Fibroblast of mammary gland (primary cell): ENCODE measurements around the gene PSMA7.
A peak's percentile ranks its signal among the peaks of the same experiment; 100 is the strongest.

Source experiments
- DNase-seq: peaks from one replicate; pipeline ENCODE4 v3.0.0-alpha.2; 2010; ENCODE audit warnings: low read depth
- H3K4me3 ChIP-seq: 2 replicates; pipeline ENCODE4 v1.5.1; 2011; ENCODE audit warnings: low read depth, mild to moderate bottlenecking, low read length, moderate library complexity; ENCODE audit not compliant: control insufficient read depth
- TF ChIP-seq, protein P1 (sequence below): conservative IDR thresholded peaks from 2 replicates; pipeline ENCODE4 v1.5.1; 2011; ENCODE audit warnings: low read depth, low read length, inconsistent platforms; ENCODE audit not compliant: control insufficient read depth, insufficient read depth

The PSMA7 gene

GRCh38 chr20:62147528-62147927 is 4.3 kb upstream of the PSMA7 start:
- H3K4me3 ChIP-seq = no peak overlapping the region
- DNase-seq = no peak
- TF ChIP-seq, protein P1, sequence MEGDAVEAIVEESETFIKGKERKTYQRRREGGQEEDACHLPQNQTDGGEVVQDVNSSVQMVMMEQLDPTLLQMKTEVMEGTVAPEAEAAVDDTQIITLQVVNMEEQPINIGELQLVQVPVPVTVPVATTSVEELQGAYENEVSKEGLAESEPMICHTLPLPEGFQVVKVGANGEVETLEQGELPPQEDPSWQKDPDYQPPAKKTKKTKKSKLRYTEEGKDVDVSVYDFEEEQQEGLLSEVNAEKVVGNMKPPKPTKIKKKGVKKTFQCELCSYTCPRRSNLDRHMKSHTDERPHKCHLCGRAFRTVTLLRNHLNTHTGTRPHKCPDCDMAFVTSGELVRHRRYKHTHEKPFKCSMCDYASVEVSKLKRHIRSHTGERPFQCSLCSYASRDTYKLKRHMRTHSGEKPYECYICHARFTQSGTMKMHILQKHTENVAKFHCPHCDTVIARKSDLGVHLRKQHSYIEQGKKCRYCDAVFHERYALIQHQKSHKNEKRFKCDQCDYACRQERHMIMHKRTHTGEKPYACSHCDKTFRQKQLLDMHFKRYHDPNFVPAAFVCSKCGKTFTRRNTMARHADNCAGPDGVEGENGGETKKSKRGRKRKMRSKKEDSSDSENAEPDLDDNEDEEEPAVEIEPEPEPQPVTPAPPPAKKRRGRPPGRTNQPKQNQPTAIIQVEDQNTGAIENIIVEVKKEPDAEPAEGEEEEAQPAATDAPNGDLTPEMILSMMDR = no peak

GRCh38 chr20:62147125-62147524 is 3.9 kb upstream of the PSMA7 start:
- DNase-seq = no peak
- TF ChIP-seq, protein P1 = no peak
- H3K4me3 ChIP-seq = no peak overlapping the region

DNA sequence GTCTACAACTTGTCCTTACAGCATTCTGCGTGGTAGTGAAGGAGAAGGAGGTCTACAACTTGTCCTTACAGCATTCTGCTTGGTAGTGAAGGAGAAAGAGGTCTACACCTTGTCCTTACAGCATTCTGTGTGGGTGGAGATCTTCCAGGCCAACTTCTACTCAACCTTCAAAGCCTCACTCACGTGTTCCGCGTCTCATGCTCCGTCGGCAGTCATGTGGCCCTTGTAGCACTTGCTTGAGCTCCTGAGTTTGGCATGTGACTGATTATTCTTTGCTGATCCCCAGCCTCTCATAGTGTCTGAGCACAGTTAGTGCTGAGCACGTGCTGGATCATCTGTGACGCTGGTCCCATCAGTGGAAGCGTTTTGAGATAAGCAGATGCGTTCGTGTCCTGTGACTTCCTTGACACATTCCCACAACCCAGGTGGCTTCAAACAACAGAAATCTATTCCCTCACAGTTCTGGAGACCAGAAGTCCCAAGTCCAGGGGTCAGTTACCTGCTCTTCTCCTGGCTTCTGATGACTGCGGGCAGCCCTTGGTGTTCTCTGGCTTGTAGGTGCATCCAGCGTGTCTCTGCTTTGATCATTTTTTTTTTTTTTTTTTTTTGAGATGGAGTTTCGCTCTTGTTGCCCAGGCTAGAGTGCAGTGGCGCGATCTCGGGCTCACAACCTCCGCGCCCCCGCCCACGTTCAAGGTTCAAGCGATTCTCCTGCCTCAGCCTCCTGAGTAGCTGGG is 3.0 kb upstream of the PSMA7 start:
- DNase-seq = no peak
- H3K4me3 ChIP-seq = no peak overlapping the region
- TF ChIP-seq, protein P1 = no peak

DNA sequence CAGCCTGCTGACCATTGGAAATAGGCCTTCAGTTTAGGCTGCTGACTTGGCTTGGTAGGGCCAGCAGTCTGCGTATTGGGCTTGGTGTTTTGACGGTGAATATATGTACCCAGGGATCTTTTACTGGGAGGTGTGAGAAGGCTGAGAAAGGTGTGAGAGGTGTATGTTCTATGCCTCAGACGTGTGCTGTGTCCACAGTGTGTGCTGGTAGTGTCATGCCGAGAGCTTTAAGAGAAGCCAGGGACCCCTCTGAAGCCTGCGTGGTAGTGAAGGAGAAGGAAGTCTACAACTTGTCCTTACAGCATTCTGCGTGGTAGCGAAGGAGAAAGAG is 2.5 kb upstream of the PSMA7 start:
- no peak for DNase-seq
- TF ChIP-seq, protein P1 = no peak
- no peak overlapping the region for H3K4me3 ChIP-seq

DNA sequence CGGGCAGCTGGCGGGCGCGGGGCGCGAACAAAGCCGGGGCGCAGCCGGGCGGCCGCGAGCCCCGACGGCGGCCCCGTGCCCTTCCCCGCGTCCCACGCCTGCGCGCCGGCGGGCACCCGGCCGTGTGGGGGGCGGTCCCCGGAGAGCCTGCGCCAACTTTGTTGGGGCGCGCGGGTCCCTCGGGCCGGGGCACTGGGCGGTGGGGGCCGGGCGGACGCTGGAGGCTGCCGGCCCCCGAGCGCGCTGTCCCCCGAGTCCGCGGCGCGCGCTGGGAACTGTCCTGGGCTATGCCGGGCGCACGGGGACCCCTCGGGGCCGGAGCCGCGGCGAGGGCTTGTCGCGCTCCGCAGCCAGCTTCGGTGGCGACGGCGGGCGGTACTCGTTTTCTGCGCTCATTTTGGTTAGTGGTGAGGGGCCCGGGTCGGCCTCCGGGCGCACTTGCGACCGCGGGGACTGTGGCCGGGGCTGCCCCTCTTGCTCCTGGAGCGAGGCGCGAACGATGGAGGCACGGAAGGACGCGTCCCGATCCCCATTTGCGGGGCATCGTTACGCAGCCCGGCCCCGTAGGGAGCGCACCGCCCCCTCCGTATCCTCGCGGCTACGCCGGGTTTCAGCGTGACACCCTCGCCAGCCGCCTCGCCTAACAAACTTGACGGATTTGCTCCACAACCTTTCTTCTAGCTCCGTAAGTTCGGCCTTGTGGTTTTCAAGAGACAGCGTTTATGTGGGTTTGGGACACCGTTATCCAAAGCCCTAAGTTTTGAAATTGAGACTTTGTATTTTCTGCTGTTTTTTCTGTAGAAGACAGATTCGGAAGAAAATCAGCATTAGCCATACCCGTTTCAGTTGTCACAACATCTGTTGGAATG is 997 bp upstream of the PSMA7 start:
- H3K4me3 ChIP-seq = peak overlapping the region; percentile 61
- TF ChIP-seq, protein P1 = no peak
- peak; percentile 58 for DNase-seq

DNA sequence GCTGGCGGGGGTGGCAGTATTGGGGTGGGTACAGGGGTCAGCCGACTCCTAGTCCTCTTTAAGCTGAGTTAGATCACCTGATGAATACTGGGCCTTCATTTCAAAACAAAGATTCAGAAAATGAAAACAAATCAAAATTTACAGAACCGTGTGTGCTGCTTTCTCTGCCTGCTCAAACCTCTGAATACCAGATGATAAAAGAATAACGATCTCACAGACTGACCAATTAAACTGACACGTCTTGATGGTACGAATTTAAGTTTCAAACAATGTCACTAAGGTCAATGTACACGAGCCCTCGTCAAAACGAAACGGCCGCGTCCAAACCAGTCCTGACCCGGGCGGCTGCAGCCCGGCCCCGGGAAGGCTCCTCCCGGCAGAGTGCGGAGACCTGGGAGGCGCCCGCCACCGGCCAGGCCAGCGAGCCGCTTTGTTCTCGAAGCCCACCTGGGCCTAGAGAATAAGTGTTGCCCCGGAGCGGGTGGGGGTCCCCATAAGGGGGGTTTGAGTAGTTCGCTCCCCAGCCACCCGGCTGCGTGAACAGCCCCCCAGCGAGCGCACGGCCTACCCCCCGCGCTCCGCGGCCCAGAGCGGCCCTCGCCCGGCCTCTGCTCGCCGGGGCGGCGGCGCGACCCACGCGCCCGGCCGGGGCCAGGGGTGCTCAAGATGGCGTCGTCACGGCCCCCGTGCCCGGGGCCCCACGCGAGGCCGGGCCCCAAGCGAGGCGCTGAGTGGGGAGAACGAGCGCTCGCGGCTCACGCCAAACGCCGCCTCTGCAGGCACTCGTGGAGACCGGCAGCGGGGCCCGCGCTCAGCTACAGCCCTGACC is 728 bp downstream of the PSMA7 start:
- TF ChIP-seq, protein P1 = no peak
- H3K4me3 ChIP-seq = peak overlapping the region; percentile 70
- no peak for DNase-seq
